GM21447 (cell line): Measurements from ENCODE around the gene GMPPA.

Source experiments
- ATAC-seq: cut with Tn5 transposase; IDR thresholded peaks from one replicate; pipeline ENCODE4 v1.9.1; 2021; ENCODE audit not compliant: unreplicated experiment

GMPPA gene

GRCh38 chr2:219537657-219538488, 39.2 kb downstream of the GMPPA start:
- no peak for ATAC-seq

GRCh38 chr2:219538504-219538951, 39.8 kb downstream of the GMPPA start:
- ATAC-seq = no peak

GRCh38 chr2:219538956-219539788, 40.5 kb downstream of the GMPPA start:
- ATAC-seq = no peak

- no peak for ATAC-seq
Measured at GRCh38 chr2:219539926-219540678, 41.4 kb downstream of the GMPPA start.

GRCh38 chr2:219540784-219541504, 42.3 kb downstream of the GMPPA start:
- ATAC-seq = no peak

- ATAC-seq = peak; percentile 48
Measured at GRCh38 chr2:219541611-219542180, 43.0 kb downstream of the GMPPA start.

- peak; percentile 32 for ATAC-seq
Measured at GRCh38 chr2:219542931-219543595, 44.4 kb downstream of the GMPPA start.

GRCh38 chr2:219543596-219544358, 45.1 kb downstream of the GMPPA start, which contains the start of the genes CHPF and TMEM198:
Gene CHPF (minus strand): TSS chr2:219543809. CDS start chr2:219543538, 271 bp downstream.
Gene TMEM198 (plus strand): TSS chr2:219544028. CDS start chr2:219544728, 700 bp downstream.
- ATAC-seq = peak; percentile 65

GRCh38 chr2:219544567-219544966, 45.9 kb downstream of the GMPPA start:
- ATAC-seq = no peak

- ATAC-seq = no peak
Measured at GRCh38 chr2:219545295-219545942, 46.7 kb downstream of the GMPPA start.

- no peak for ATAC-seq
Measured at GRCh38 chr2:219545943-219546352, 47.3 kb downstream of the GMPPA start.

GRCh38 chr2:219547621-219548020, 48.9 kb downstream of the GMPPA start:
- ATAC-seq = no peak

- ATAC-seq = no peak
Measured at GRCh38 chr2:219548990-219549389, 50.3 kb downstream of the GMPPA start.

GRCh38 chr2:219549619-219550018, 50.9 kb downstream of the GMPPA start:
- ATAC-seq = no peak

- peak; percentile 31 for ATAC-seq
Measured at GRCh38 chr2:219551441-219552381, 53.0 kb downstream of the GMPPA start.

GRCh38 chr2:219552382-219553167, 53.9 kb downstream of the GMPPA start:
- peak; percentile 83 for ATAC-seq

GRCh38 chr2:219553168-219553417, 54.4 kb downstream of the GMPPA start:
- ATAC-seq = no peak
